Stimulated activated CD4-positive, alpha-beta T cell treated with anti-CD3 and anti-CD28 coated beads, Interleukin-12 subunit alpha, Interleukin-12 subunit beta, amount 100 ng/mL, for 48 hours (primary cell): ENCODE data around the gene FRG1.
"Not testable (repeated sequence)": the region's sequence is repeated elsewhere in the genome, so short reads cannot be mapped to it uniquely, and the experiment has no call there.

Experiments
- DNase-seq, 3 donors: peaks; one replicate each; pipeline ENCODE4 v3.0.0-alpha.2; 2020; ENCODE audit warnings: low read depth in 2 of 3, low spot score in 1 of 3

Gene FRG1

GRCh38 chr4:189984661-189985060 lies 44.0 kb downstream of the FRG1 start:
- not testable (repeated sequence) for DNase-seq

- not testable (repeated sequence) for DNase-seq
Observed at GRCh38 chr4:189985651-189986243, 45.1 kb downstream of the FRG1 start.

- DNase-seq, result no peak
Observed at GRCh38 chr4:189988877-189989431, 48.3 kb downstream of the FRG1 start.

- DNase-seq, result not testable (repeated sequence)
Observed at GRCh38 chr4:189989941-189990340, 49.3 kb downstream of the FRG1 start.
